ENCODE data around the gene EIF3J. TPM values are rescaled to one million over a fixed set of nuclear protein-coding genes. Genes with fewer than 3 reads are reported as not detected.
A peak's percentile ranks its signal among the peaks of the same experiment; 100 is the strongest.

Gene EIF3J
- total and polyA plus RNA-seq, 10 donors = 23.9 to 65.0 (median 45.6) TPM

DNA sequence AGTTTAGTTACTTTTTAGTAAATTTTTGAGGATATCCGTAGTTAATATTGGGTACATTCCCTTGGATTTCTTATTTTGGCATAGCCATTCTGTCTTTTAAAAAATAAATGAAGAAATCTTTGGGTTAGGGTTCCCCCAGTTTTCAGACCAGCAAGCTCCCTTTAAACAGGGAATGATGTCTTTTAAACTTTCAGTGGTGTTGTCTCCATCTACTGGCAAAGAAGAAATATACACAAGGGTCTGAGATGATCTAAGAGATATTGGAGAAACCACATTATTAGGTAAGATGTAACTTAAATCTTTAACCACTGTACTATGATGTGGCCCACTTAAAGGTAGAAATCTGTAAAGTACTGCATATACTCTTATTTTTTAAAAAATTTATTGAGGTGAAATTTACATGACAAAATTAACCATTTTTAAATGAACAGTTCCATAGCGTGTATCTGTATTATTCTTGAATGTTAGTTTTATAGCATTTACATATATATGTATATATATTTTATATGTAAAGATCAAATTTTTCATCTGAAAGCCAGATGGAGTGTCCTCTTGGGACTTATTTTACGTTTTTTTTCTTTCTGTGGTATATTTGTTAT is 35.1 kb upstream of the EIF3J start:
- 82 to 86% (median 84%) methylated on average over 3 of the region's 3 CpGs for WGBS, 5 donors
- intact Hi-C loops (cut with DNase I; ENCODE audit: low total_unique reads) = no loop called here
- no peaks in the 10 kb centered on the region for H3K9me3 ChIP-seq
- peaks cover 0 to 6% (median 0%) of the 10 kb centered on the region in 6 donors for H3K4me1 ChIP-seq
- H3K4me3 ChIP-seq = no peak overlapping the region
- no peaks in the 10 kb centered on the region for H3K27me3 ChIP-seq (replicated peaks in 1 of 7)
- peaks cover 0 to 86% (median 42%) of the 10 kb centered on the region in 6 donors for H3K36me3 ChIP-seq
- no peak overlapping the region for H3K27ac ChIP-seq
- no peak for DNase-seq
- no peak for TF ChIP-seq POLR2A (IDR thresholded peaks at IDR 0.05)
- TF ChIP-seq, protein P1, sequence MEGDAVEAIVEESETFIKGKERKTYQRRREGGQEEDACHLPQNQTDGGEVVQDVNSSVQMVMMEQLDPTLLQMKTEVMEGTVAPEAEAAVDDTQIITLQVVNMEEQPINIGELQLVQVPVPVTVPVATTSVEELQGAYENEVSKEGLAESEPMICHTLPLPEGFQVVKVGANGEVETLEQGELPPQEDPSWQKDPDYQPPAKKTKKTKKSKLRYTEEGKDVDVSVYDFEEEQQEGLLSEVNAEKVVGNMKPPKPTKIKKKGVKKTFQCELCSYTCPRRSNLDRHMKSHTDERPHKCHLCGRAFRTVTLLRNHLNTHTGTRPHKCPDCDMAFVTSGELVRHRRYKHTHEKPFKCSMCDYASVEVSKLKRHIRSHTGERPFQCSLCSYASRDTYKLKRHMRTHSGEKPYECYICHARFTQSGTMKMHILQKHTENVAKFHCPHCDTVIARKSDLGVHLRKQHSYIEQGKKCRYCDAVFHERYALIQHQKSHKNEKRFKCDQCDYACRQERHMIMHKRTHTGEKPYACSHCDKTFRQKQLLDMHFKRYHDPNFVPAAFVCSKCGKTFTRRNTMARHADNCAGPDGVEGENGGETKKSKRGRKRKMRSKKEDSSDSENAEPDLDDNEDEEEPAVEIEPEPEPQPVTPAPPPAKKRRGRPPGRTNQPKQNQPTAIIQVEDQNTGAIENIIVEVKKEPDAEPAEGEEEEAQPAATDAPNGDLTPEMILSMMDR (IDR thresholded peaks at IDR 0.05 in 8 of 11, conservative IDR thresholded peaks at IDR 0.05 in 3 of 11) = peak in 10 of 11 experiments; percentile 15 to 70 (median 51)

DNA sequence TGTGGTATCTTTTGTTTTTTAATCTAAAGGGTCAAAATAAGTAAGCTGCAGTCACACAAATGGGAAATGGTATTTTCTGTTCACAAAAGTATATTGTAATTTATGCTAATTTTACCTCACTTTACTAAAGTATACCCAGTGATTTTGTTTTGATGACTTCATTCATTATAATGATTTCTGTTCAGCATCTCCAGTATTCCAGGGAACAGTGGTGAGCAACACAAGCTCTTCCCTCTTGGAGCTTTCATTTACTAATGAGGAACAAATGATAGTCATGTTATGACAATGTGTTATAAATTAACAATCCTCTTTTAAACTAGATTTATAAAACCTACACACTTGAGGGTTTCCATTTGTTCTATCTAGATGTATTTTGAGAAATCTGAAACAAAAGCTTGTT is 20.5 kb upstream of the EIF3J start:
- TF ChIP-seq POLR2AphosphoS5 (IDR thresholded peaks at IDR 0.05) (no peak), POLR2A (IDR thresholded peaks at IDR 0.05) (no peak)
- TF ChIP-seq, protein P1 (IDR thresholded peaks at IDR 0.05 in 8 of 11, conservative IDR thresholded peaks at IDR 0.05 in 3 of 11) = no peak
- Histone ChIP-seq H3K4me1 (no peaks in the 10 kb centered on the region), H3K4me3 (no peak overlapping the region), H3K36me3 (peaks cover 0 to 92% (median 27%) of the 10 kb centered on the region in 6 donors), H3K9me3 (no peaks in the 10 kb centered on the region), H3K27ac (no peak overlapping the region), H3K27me3 (replicated peaks in 1 of 7) (no peaks in the 10 kb centered on the region)
- intact Hi-C loops (cut with DNase I; ENCODE audit: low total_unique reads) = no loop called here
- DNase-seq = no peak

DNA sequence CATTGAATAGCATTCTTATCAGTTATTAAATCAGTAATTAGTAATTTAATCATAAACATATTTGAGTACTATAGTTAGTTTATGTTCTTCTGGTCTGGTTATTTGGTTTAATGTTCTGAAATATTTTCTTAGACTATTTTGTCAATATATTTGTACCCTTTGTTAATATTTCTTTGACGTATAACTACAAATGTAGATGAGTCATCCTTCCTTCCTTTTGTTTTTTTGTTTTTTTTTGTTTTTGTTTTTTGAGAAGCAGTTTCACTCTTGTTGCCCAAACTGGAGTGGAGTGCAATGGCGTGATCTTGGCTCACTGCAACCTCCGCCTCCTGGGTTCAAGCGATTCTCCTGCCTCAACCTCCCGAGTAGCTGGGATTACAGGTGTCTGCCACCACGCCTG is 17.4 kb upstream of the EIF3J start:
- no peaks in the 10 kb centered on the region for H3K27me3 ChIP-seq (replicated peaks in 1 of 7)
- no peak for DNase-seq
- TF ChIP-seq POLR2A (IDR thresholded peaks at IDR 0.05) (no peak), POLR2AphosphoS5 (IDR thresholded peaks at IDR 0.05) (no peak)
- TF ChIP-seq, protein P1 (IDR thresholded peaks at IDR 0.05 in 8 of 11, conservative IDR thresholded peaks at IDR 0.05 in 3 of 11) = no peak
- no peak overlapping the region for H3K4me3 ChIP-seq
- H3K27ac ChIP-seq = no peak overlapping the region
- 82 to 90% (median 87%) methylated on average over 6 of the region's 6 CpGs for WGBS, 5 donors
- peaks cover 0 to 100% (median 51%) of the 10 kb centered on the region in 6 donors for H3K36me3 ChIP-seq
- intact Hi-C loops (cut with DNase I; ENCODE audit: low total_unique reads) = no loop called here
- H3K9me3 ChIP-seq = no peaks in the 10 kb centered on the region
- no peaks in the 10 kb centered on the region for H3K4me1 ChIP-seq

DNA sequence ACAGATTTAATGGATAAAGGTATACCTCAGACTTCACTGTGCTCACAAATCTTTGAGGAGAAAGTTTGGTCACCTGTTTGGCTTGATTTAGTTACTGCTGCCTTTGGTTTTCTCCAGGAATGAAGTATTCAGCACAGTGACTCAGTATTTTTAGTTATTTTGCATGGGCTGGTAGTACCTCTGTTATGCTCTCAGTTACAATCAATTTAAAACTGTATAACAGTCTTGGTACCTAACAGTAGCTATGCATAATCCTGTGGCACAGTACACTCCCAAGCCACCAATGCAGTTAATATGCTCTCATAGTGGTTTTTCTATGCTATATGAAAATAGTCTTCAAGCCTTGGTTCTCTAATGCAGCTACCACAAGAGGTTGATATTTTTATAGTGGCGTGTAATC is 11.9 kb upstream of the EIF3J start:
- WGBS, 5 donors = 96 to 100% (median 100%) methylated on average over 1 of the region's 1 CpG
- Histone ChIP-seq H3K9me3 (no peaks in the 10 kb centered on the region), H3K36me3 (peaks cover 0 to 77% (median 39%) of the 10 kb centered on the region in 6 donors), H3K27me3 (replicated peaks in 1 of 7) (no peaks in the 10 kb centered on the region), H3K27ac (no peak overlapping the region), H3K4me3 (no peak overlapping the region), H3K4me1 (no peaks in the 10 kb centered on the region)
- DNase-seq = no peak
- TF ChIP-seq POLR2AphosphoS5 (IDR thresholded peaks at IDR 0.05) (no peak), POLR2A (IDR thresholded peaks at IDR 0.05) (no peak)
- TF ChIP-seq, protein P1 (IDR thresholded peaks at IDR 0.05 in 8 of 11, conservative IDR thresholded peaks at IDR 0.05 in 3 of 11) = no peak
- intact Hi-C loops (cut with DNase I; ENCODE audit: low total_unique reads) = no loop called here
